Suppressor macrophage treated with lipopolysaccharide for 4 hours (primary cell): ENCODE measurements around the gene BEST4.
"Not testable (repeated sequence)": the region's sequence is repeated elsewhere in the genome, so short reads cannot be mapped to it uniquely, and the experiment has no call there.

Source experiments
- DNase-seq: peaks from one replicate; pipeline ENCODE4 v3.0.0-alpha.2; 2020

The BEST4 gene

DNA sequence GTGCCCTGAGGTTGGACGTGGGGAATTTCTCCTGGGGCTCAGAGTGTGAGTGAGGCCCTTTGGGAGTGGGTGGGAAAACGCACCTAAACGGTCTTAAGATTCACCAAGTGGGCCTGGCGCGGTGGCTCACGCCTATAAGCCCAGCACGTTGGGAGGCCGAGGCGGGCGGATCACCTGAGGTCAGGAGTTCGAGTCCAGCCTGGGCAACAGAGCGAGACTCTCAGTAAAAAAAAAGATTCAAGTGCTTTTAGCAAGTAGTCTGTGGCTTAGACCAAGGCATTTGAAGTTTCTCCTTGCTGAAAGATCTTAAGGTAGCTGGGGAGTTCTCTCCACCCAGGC is 11.3 kb downstream of the BEST4 start:
- DNase-seq: no peak

DNA sequence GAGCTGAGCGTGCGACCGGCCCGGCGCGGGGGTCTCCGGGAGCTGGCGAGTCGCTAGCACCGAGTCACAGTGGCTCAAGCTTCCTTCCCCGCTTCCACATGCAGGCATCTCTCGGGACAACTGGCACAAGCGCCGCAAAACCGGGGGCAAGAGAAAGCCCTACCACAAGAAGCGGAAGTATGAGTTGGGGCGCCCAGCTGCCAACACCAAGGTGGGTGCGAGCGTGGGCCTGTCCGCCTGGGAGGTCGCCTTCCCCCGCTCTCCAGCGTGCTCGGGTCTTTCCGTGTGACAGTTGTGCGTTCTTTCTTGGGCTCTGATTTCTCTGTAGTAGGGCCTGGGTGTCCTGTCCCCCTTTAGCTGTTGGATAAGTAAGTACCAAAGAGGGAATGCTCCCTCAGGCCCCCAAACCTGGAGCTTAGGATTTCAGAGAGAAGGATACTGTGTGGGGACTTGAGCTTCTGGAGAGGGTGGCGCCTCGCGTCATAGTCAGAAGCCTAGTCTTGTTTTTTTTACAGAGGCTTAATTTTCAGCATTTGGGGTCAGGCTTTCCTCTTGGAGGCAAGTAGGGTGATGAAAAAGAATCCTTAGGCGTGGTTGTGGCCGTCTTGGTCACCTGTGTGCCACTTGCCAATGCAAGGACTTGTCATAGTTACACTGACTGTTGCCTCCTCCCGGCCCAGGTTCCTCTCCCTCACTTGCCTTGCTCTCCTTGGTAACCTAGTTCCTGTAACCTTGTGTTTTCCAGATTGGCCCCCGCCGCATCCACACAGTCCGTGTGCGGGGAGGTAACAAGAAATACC is 11.8 kb downstream of the BEST4 start:
- peak; percentile 17 for DNase-seq

DNA sequence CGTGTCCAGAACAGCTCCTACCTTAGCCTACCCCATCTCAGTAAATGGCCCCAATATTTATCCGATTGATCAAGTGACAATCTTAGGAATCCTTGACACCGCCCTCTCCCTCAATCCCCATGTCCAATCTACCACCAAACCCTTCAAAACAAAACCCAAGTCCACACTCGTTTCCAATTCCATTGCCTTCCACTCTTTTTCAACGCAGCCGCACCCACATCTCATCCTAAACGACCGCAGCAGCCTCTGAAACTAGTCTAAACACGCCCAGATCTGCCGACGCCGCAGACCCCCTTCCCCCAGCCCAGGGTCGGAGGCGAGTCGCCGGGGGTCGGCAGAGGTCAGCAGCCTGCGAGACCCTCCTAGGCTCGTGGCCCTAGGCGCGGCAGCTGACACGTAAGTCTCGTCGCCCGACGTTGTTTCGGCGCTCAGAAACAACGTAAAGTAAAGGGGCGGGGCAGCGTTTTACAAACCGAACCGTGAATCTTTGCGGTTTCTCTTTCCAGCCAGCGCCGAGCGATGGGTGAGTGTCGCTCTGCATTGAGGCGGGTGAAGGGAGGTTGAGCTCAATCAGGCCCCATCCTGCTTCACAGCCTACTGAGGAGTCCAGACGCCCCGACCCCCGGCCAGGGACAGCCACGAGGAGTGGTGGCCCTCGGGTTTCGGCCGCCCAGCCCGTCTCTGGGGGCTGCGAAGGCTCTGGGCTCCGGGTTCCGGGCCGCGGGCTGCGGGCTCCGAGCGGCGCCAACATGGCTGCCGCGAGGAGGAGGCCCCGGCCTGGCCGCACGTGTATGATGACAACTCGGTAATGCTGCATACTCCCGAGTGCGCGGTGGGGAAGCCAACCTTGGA is 12.7 kb downstream of the BEST4 start, which contains the start of gene RPS8:
Gene RPS8 (plus strand): TSS at position 463 of the 852 bp plus-strand sequence. CDS start 57 bp downstream, at position 520.
- DNase-seq: peak; percentile 97

DNA sequence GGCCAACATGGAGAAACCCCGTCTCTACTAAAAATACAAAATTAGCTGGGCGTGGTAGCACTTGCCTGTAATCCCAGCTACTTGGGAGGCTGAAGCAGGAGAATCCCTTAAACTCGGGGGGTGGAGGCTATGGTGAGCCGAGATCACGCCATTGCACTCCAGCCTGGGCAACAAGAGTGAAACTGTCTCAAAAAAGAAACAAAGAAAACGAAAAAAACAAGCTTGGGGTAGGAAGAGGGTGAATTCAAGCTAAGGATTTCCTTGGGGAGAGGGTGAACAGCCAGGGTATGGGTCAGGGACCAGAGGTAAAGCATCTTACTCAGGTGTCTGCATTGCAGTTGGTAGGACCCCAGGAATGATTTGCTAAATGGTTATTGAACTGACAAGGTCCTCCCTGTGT is 21.5 kb downstream of the BEST4 start:
- DNase-seq: not testable (repeated sequence)

DNA sequence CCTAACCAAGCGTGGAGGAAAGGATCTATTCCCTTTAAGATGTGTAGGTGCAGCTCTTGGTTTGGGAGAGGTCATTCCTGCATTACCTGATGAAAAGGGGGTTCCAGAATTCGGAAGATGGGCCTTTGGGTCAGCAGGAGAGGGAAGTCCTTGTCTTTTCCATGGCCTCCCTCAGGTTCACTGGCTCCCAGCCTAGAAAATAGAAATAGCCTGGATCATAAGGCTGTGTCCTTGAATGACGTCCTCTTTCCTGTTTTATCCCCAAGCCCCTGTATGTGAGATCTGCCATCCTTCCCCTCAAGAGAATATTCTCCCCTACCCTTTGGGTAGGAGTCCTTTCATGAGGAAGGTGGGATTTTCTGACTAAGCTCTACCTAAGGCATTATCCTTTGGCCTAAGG is 27.1 kb downstream of the BEST4 start:
- no peak for DNase-seq

DNA sequence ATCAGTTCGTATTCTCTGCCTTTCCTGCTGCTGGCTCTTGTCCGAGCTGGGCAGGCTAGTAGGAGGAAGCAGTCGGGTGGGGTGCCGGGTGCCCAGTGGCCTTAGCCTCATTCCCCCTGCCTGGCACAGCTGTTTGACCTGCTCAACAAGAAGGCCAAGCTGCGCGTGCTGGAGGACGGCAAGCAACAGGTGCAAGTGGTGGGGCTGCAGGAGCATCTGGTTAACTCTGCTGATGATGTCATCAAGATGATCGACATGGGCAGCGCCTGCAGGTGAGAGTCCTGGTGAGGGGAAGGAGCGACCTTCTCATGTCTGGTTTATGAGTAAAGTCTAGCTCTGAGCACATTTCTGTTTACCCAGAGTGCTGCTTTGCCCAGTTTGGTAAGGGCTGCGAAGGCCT is 28.9 kb downstream of the BEST4 start:
- DNase-seq: no peak

DNA sequence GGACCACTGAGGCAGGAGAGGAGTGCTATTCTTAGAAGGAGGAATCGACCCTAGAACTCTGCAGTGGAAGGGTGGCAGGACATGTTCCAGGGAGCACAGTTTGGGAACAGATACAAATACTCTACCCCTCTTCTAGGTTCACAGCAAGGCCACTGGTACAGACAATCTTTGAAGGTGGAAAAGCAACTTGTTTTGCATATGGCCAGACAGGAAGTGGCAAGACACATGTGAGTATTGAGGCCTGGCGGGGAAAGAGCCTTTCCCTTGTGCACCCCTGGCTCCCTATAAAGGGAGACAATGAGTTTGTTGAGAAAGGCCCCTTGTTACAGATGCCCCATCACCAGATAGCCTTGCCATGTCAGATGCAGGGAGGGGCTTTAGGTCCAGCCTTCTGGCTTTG is 30.6 kb downstream of the BEST4 start:
- no peak for DNase-seq

DNA sequence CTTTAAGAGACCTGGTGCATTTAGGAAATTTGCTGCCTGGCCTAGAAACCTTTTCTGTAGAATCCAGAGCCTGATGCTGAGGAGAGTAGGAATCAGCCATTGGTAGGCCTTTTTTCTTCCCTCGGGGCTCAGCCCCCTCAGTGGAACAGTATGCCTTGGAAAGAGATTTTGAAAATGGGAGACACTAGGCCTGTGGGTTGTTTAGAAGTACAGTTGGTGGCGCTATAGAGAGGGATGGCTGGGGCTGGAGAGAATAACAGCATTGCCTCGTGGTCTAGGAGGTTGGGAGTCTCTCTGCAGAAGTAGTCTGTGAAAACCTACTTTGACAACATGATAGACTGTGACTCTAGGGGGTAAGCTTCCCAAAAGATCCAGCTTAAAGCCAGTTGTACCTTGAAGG is 40.1 kb downstream of the BEST4 start:
- DNase-seq: no peak

DNA sequence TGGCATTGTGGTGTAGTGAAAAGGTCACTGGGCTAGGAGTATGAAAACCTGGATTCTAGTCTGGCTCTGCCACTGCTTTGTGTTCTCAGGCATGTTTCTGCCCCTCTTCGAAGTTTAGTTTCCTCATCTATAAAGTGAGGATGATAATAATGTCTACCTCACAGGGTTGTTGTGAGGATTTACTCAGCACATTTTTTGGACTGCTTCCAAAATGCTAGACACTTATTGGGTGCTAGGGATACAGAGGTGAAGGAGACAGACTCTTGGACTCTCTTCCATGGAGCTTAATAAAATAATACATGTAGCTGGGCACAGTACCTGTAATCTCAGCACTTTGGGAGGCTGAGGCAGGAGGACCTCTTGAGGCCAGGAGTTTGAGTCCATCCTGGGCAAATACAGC is 44.8 kb downstream of the BEST4 start:
- no peak for DNase-seq

DNA sequence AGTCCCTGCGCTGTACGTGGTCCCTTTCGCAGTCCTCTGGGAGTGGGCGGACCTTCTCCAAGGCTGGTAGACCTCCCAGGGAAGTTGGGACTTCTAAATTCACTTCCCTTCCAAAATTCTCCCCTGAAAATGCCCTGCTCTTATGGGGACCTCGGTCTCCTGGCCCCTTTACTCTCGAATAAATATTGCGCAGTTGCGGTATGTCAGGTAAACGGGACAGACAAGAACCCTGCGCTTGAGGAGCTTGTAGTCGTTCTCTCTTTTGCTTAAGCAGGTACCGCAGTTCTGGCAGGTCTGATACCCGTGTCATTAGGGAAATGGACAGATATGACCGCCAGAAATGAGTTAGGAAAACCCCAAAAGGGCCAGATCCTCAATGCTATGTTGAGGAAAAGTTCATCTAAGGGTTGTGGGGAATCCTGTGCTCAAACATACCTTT is 47.8 kb downstream of the BEST4 start:
- no peak for DNase-seq

DNA sequence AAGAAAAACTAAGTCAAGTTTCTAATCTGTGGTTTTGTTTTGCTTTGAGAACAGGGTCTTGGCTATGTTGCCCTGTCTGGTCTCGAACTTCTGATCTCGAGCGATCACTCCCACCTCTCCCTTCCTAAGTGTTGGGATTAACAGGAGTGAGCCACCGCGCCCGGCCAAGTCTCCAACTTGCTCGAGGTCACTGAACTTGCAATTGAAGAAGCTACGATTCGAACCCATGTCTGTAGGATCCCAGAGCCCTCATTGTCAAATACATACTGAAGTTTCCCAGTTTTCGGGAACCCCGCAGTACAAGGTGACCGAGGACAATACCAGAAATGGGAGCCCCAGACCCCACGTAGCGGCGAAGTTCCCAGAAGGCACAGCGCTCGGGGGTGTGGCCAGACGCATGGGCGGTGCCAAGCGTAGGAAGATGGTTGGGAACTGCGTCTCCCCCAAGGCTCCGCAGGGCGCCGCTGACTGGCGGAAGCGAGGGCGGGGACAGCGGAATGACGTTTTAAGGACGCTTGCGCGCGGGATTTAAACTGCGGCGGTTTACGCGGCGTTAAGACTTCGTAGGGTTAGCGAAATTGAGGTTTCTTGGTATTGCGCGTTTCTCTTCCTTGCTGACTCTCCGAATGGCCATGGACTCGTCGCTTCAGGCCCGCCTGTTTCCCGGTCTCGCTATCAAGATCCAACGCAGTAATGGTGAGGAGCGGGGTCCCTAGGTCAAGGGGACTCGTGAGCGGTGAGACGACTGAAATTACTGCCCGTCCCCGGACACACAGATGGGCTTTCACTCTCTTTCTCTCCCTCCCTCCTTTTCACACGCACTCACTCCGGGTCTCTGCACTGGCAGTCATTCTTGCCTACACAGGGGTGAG is 48.4 kb downstream of the BEST4 start, which contains the start of gene KIF2C:
Gene KIF2C (plus strand): TSS at position 531 of the 872 bp plus-strand sequence. CDS start 96 bp downstream, at position 627.
- peak; percentile 99 for DNase-seq

DNA sequence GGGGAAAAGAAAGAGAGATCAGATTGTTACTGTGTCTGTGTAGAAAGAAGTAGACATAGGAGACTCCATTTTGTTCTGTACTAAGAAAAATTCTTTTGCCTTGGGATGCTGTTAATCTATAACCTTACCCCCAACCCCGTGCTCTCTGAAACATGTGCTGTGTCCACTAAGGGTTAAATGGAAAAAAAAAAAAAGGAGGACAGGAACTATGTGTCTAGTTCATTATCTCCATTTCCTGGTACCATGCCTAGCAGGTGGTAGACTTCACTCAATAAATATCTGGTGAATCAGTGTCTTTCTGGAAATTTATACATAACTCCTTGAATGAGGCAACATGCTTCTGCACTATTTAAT is 49.0 kb downstream of the BEST4 start:
- DNase-seq: not testable (repeated sequence)

DNA sequence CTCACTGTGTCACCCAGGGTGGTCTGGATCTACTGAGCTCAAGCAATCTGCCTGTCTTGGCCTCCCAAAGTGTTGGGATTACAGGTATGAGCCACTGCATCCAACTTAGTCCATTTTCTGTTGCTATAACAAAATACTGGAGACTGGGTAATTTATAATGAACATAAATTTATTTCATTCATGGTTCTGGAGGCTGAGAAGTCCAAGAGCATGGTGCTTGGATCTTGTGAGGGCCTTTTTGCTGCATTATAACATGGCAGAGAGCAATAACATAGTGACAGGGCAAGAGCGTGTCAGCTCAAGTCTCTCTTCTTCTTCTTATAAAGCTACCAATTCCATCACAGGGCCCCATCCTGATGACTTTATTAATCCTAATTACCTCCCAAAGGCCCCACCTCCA is 52.0 kb downstream of the BEST4 start:
- no peak for DNase-seq

DNA sequence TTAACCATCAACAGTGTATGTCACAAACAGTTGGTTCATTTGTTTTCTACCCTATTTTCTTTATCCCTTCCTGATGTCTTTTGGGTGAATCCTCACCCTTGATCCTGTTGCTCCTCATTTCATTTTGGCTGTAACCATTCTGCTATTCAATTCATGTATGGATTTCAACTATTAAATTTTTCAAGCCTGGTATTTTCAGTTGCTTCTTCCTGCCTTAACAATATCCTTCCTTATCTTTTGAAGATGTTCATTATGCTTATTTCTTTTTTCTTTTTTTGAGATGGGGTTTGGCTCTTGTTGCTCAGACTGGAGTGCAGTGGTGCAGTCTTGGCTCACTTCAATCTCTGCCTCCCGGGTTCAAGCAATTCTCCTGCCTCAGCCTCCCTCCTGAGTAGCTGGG is 54.2 kb downstream of the BEST4 start:
- DNase-seq: no peak
